HL-60 (cell line): Measurements from ENCODE around the gene DHX34.
A peak's percentile ranks its signal among the peaks of the same experiment; 100 is the strongest.
"Not testable (repeated sequence)": the region's sequence is repeated elsewhere in the genome, so short reads cannot be mapped to it uniquely, and the experiment has no call there.

Experiments
- CTCF ChIP-seq: IDR thresholded peaks from one replicate; pipeline ENCODE4 v1.5.1; 2011; ENCODE audit warnings: low read length, control low read depth, inconsistent platforms; ENCODE audit not compliant: insufficient read depth
- POLR2AphosphoS5 ChIP-seq: IDR thresholded peaks from 2 replicates; pipeline ENCODE4 v1.6.1; 2012; ENCODE audit warnings: low read depth

DNA sequence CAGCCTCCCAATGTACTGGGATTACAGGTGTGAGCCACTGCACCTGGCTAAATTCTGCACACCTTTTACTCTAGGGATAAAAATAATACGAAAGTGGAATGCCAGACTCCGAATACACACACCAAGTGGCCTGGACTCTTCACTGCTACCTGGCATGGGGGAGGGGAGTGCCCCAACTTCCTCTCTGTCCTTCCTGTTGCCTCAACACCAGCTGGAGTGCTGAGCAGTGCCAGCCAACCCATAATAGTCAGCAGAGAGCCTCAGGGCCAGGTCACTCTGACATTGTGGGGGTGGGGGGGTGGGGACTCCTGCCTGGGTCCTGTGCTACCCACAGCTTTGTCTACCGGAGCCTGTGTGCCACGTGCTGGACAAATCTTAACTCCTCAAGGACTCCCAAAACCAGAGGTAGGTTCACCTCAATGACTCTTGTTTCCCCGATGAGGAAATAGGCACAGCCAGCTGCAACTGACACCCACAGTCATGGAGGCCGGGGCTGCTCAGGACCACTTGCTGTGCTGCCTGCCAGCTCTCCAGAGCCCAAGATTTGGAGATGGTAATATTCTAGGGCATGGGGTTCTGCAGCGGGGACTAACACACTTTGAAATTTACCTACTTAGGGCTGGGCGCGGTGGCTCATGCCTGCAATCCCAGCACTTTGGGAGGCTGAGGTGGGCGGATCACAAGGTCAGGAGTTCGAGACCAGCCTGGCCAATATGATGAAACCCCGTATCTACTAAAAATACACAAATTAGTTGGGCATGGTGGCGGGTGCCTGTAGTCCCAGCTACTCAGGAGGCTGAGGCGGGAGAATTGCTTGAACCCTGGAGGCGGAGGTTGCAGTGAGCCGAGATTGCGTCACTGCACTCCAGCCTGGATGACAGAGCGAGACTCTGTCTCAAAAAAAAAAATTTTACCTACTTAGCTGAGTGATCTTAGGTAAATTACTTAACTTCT lies 12.1 kb upstream of the DHX34 start:
- TF ChIP-seq CTCF = not testable (repeated sequence)
- TF ChIP-seq POLR2AphosphoS5 = peak; percentile 86
